ENCODE measurements around the gene SORCS2. TPM values are rescaled to one million over a fixed set of nuclear protein-coding genes. Genes with fewer than 3 reads are reported as not detected.

The SORCS2 gene
- total and polyA plus RNA-seq, 2 donors (not counting 1 experiment from before 2014, with no cell fraction given), result not detected

DNA sequence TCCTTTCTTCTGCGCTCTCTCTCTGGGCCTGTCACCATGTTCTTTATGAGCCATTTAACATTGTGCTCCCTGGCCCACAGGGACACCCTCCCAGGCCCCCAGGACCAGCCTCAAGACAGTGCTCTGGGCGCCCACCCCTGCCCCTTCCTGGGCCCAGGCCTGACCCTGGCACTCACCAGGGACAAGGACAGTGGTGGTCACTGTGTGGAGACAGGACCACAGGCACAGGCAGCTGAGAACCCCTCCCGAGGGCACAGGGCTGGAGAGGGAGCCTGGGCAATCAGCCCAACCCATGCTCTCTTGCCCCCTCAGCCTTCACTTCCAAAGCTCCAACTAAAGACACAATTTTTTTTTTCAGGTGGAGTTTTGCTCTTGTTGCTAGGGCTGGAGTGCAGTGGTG lies 460.6 kb downstream of the SORCS2 start:
- Histone ChIP-seq H3K79me2 (ENCODE audit: control insufficient read depth, insufficient read depth, low read length) (no peaks in the 10 kb centered on the region), H3K4me1 (ENCODE audit: control insufficient read depth in 2 of 2, insufficient read depth in 2 of 2, low read length in 2 of 2) (peaks cover 0 to 6% of the 10 kb centered on the region in 2 donors), H3K27me3 (replicated peaks in 1 of 4; ENCODE audit: control extremely low read depth in 1 of 4, control insufficient read depth in 3 of 4, insufficient read depth in 4 of 4, low read length in 3 of 4) (peaks cover 0 to 19% (median 2%) of the 10 kb centered on the region in 4 experiments), H4K20me1 (ENCODE audit: control insufficient read depth, insufficient read depth, low read length, poor library complexity, severe bottlenecking) (no peaks in the 10 kb centered on the region), H3K9ac (ENCODE audit: low read length) (no peak overlapping the region), H3K4me3 (ENCODE audit: control extremely low read depth in 1 of 5, extremely low read depth in 1 of 5, insufficient read depth in 1 of 5, low read depth in 2 of 5, low read length in 4 of 5) (no peak overlapping the region), H3K27ac (ENCODE audit: low read length in 2 of 2) (no peak overlapping the region), H3K36me3 (replicated peaks in 1 of 2; ENCODE audit: control extremely low read depth in 1 of 2, control insufficient read depth in 1 of 2, extremely low read depth in 1 of 2, insufficient read depth in 2 of 2, low read length in 1 of 2) (no peaks in the 10 kb centered on the region), H3K4me2 (replicated peaks; ENCODE audit: low read depth, low read length, poor library complexity, severe bottlenecking) (no peak overlapping the region), H3K9me3 (ENCODE audit: control extremely low read depth in 1 of 3, control insufficient read depth in 2 of 3, insufficient read depth in 1 of 3, low read length in 2 of 3) (peaks cover 0 to 10% (median 0%) of the 10 kb centered on the region in 3 donors), H2AFZ (ENCODE audit: insufficient read depth, low read depth, low read length, poor library complexity, severe bottlenecking) (no peak overlapping the region)
- intact Hi-C loops (cut with micrococcal nuclease), result no loop called here
- WGBS (ENCODE audit: insufficient coverage), result 27% methylated on average over 1 of the region's 3 CpGs
- Mint-ChIP-seq H3K4me3 (no peak overlapping the region), H3K27me3 (peaks cover 11% of the 10 kb centered on the region), H3K9me3 (ENCODE audit: insufficient read depth) (no peaks in the 10 kb centered on the region), H3K4me1 (peaks cover 13% of the 10 kb centered on the region), H3K27ac (no peak overlapping the region)
- DNase-seq, result no peak
- TF ChIP-seq EZH2 (IDR thresholded peaks at IDR 0.05; ENCODE audit: borderline replicate concordance, insufficient read depth, low read depth, low read length, poor library complexity, severe bottlenecking), result no peak
- TF ChIP-seq, protein P1, sequence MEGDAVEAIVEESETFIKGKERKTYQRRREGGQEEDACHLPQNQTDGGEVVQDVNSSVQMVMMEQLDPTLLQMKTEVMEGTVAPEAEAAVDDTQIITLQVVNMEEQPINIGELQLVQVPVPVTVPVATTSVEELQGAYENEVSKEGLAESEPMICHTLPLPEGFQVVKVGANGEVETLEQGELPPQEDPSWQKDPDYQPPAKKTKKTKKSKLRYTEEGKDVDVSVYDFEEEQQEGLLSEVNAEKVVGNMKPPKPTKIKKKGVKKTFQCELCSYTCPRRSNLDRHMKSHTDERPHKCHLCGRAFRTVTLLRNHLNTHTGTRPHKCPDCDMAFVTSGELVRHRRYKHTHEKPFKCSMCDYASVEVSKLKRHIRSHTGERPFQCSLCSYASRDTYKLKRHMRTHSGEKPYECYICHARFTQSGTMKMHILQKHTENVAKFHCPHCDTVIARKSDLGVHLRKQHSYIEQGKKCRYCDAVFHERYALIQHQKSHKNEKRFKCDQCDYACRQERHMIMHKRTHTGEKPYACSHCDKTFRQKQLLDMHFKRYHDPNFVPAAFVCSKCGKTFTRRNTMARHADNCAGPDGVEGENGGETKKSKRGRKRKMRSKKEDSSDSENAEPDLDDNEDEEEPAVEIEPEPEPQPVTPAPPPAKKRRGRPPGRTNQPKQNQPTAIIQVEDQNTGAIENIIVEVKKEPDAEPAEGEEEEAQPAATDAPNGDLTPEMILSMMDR (IDR thresholded peaks at IDR 0.05), result no peak
- no peak for ATAC-seq (ENCODE audit: low read depth)
- ChIA-PET POLR2A (no interaction called here), CTCF (no interaction called here)

- WGBS (ENCODE audit: insufficient coverage), result 84% methylated on average over 22 of the region's 23 CpGs
- ATAC-seq (ENCODE audit: low read depth), result no peak
- Histone ChIP-seq H3K9me3 (ENCODE audit: control extremely low read depth in 1 of 3, control insufficient read depth in 2 of 3, insufficient read depth in 1 of 3, low read length in 2 of 3) (peaks cover 0 to 10% (median 0%) of the 10 kb centered on the region in 3 donors), H3K36me3 (replicated peaks in 1 of 2; ENCODE audit: control extremely low read depth in 1 of 2, control insufficient read depth in 1 of 2, extremely low read depth in 1 of 2, insufficient read depth in 2 of 2, low read length in 1 of 2) (no peaks in the 10 kb centered on the region), H3K79me2 (ENCODE audit: control insufficient read depth, insufficient read depth, low read length) (no peaks in the 10 kb centered on the region), H4K20me1 (ENCODE audit: control insufficient read depth, insufficient read depth, low read length, poor library complexity, severe bottlenecking) (no peaks in the 10 kb centered on the region), H3K4me1 (ENCODE audit: control insufficient read depth in 2 of 2, insufficient read depth in 2 of 2, low read length in 2 of 2) (peaks cover 0 to 6% of the 10 kb centered on the region in 2 donors), H3K4me2 (replicated peaks; ENCODE audit: low read depth, low read length, poor library complexity, severe bottlenecking) (no peak overlapping the region), H3K4me3 (ENCODE audit: control extremely low read depth in 1 of 5, extremely low read depth in 1 of 5, insufficient read depth in 1 of 5, low read depth in 2 of 5, low read length in 4 of 5) (no peak overlapping the region), H3K27me3 (replicated peaks in 1 of 4; ENCODE audit: control extremely low read depth in 1 of 4, control insufficient read depth in 3 of 4, insufficient read depth in 4 of 4, low read length in 3 of 4) (peaks cover 0 to 19% (median 2%) of the 10 kb centered on the region in 4 experiments), H3K27ac (ENCODE audit: low read length in 2 of 2) (no peak overlapping the region), H2AFZ (ENCODE audit: insufficient read depth, low read depth, low read length, poor library complexity, severe bottlenecking) (no peak overlapping the region), H3K9ac (ENCODE audit: low read length) (no peak overlapping the region)
- no peak for DNase-seq
- Mint-ChIP-seq H3K27me3 (peaks cover 11% of the 10 kb centered on the region), H3K9me3 (ENCODE audit: insufficient read depth) (no peaks in the 10 kb centered on the region), H3K27ac (no peak overlapping the region), H3K4me3 (no peak overlapping the region), H3K4me1 (peaks cover 13% of the 10 kb centered on the region)
- ChIA-PET CTCF (no interaction called here), POLR2A (no interaction called here)
- intact Hi-C loops (cut with micrococcal nuclease), result no loop called here
- no peak for TF ChIP-seq EZH2 (IDR thresholded peaks at IDR 0.05; ENCODE audit: borderline replicate concordance, insufficient read depth, low read depth, low read length, poor library complexity, severe bottlenecking)
- TF ChIP-seq, protein P1 (IDR thresholded peaks at IDR 0.05), result no peak
Measured at GRCh38 chr4:7653510-7654369, 461.4 kb downstream of the SORCS2 start.
